Cardiac muscle cell (in vitro differentiated cells and primary cell): ENCODE data around the gene SLC22A5. TPM values are rescaled to one million over a fixed set of nuclear protein-coding genes. Genes with fewer than 3 reads are reported as not detected.

Experiments used
- DNase-seq, 2 donors: peaks; one replicate each; pipeline versions ENCODE4 v3.0.0 to v3.0.0-alpha.2; 2010 to 2017; ENCODE audit warnings: low read depth in 1 of 2, low spot score in 1 of 2
- H3K27ac ChIP-seq: fragments of 200-600 bp; sonication (generic); 2 replicates; pipeline ENCODE4 v1.5.1; 2016
- H3K27me3 ChIP-seq: fragments of 200-600 bp; sonication (generic); 2 replicates; pipeline ENCODE4 v1.6.0; 2016; ENCODE audit warnings: control low read depth
- H3K36me3 ChIP-seq: fragments of 200-600 bp; sonication (generic); 2 replicates; pipeline ENCODE4 v1.5.1; 2016; ENCODE audit warnings: control low read depth
- H3K4me1 ChIP-seq: fragments of 200-600 bp; sonication (generic); 2 replicates; pipeline ENCODE4 v1.8.1; 2017; ENCODE audit warnings: low read depth, mild to moderate bottlenecking, mixed run types
- H3K4me3 ChIP-seq: fragments of 200-600 bp; sonication (generic); 2 replicates; pipeline ENCODE4 v1.5.1; 2016; ENCODE audit warnings: mild to moderate bottlenecking
- H3K9me3 ChIP-seq: fragments of 200-600 bp; sonication (generic); 2 replicates; pipeline ENCODE4 v1.5.1; 2017; ENCODE audit warnings: low read depth, mild to moderate bottlenecking, control low read depth
- polyA plus RNA-seq: library from polyadenylated mRNA; unstranded; fragments of >200 nt; fragmentation: Nextera tagmentation; extraction: Ambion mirVana; gene quantifications from 2 replicates; pipeline ENCODE4 v1.2.1, GENCODE V29; 2016
- total RNA-seq: library from RNA; depleted of rRNA; stranded (reverse); fragments of >200 nt; gene quantifications from 2 replicates; pipeline ENCODE4 v1.2.3, GENCODE V29; 2016
- TF ChIP-seq, protein P1 (sequence below): IDR thresholded peaks from 2 replicates; pipeline ENCODE4 v1.5.1; 2012; ENCODE audit warnings: low read depth, mild to moderate bottlenecking, low read length

The SLC22A5 gene
- total and polyA plus RNA-seq, 2 experiments from 2014 or later = 3.0 to 6.4 TPM

DNA sequence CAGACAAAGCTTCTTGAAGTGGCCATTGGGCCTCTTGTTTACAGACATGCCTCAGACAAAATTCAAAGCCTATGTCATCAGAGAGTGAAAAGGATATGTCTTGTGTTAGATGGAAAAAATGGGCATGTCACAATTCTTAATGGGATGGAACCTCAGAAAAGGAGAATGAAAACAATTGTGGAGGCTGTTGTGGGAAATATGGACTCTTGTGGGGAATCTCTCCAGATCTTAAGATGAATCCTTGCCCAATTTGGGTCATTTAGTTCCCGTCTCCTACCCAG lies 19.5 kb downstream of the SLC22A5 start:
- Histone ChIP-seq H3K36me3 (no peaks in the 10 kb centered on the region), H3K4me1 (peaks cover 29% of the 10 kb centered on the region), H3K4me3 (no peak overlapping the region), H3K27ac (no peak overlapping the region), H3K9me3 (no peaks in the 10 kb centered on the region), H3K27me3 (no peaks in the 10 kb centered on the region)
- TF ChIP-seq, protein P1, sequence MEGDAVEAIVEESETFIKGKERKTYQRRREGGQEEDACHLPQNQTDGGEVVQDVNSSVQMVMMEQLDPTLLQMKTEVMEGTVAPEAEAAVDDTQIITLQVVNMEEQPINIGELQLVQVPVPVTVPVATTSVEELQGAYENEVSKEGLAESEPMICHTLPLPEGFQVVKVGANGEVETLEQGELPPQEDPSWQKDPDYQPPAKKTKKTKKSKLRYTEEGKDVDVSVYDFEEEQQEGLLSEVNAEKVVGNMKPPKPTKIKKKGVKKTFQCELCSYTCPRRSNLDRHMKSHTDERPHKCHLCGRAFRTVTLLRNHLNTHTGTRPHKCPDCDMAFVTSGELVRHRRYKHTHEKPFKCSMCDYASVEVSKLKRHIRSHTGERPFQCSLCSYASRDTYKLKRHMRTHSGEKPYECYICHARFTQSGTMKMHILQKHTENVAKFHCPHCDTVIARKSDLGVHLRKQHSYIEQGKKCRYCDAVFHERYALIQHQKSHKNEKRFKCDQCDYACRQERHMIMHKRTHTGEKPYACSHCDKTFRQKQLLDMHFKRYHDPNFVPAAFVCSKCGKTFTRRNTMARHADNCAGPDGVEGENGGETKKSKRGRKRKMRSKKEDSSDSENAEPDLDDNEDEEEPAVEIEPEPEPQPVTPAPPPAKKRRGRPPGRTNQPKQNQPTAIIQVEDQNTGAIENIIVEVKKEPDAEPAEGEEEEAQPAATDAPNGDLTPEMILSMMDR = no peak
- DNase-seq = no peak

DNA sequence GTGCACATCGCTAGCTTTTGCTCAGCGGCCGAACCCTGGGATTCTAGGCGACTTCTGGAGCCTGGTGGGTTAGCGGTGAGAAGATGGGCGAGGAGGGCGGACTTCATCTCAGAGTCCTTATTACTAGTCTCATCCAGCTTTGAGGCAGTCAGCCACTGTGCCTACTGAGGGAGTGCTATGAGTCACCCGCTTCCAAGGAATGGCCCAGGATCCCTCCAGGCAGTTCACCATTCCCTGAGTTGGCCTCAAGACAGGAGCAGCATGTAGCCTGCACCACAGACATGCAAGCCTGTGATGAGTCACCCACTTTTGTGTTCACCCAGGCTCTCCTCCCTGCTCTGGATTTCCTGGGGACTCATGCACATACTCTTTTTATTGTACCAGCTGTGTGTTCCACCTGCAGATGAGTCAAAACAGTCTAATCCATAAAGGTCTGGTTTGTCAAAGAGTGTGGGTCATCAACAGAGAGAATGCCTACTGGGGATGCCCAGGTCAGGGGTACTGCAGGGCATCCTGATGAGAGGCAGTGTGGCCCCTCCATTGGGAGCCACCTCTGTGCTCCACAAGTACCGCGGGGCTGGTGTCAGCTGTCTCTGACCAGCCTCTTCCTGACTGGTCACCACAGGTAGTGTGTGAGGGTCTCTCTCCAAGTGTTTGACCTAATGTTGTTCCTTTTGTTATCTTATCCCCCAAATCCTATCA lies 20.2 kb downstream of the SLC22A5 start:
- TF ChIP-seq, protein P1 = no peak
- Histone ChIP-seq H3K36me3 (no peaks in the 10 kb centered on the region), H3K4me1 (peaks cover 32% of the 10 kb centered on the region), H3K27me3 (no peaks in the 10 kb centered on the region), H3K9me3 (no peaks in the 10 kb centered on the region), H3K27ac (no peak overlapping the region), H3K4me3 (no peak overlapping the region)
- DNase-seq = peak in 1 of 2 donors; percentile 97

DNA sequence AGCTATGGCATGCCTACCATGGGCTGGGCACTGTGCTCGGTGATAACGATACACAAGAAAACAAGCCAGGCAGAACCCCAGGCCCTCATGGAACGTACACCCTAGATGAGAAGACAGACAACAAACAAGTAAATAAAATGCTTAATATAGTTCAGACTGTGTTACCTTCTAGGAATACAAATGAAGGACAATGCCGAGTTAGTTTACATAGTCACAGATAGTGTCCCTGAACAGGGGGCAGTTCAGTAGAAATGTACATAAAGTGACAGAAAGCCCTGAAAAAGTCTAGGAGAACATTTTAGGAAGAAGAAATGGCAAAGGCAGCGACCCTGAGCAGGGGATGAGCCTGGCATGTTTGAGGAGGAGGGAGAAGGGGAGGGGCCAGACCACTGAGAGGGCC lies 21.7 kb downstream of the SLC22A5 start:
- Histone ChIP-seq H3K36me3 (no peaks in the 10 kb centered on the region), H3K4me1 (peaks cover 33% of the 10 kb centered on the region)
- TF ChIP-seq, protein P1 = no peak

DNA sequence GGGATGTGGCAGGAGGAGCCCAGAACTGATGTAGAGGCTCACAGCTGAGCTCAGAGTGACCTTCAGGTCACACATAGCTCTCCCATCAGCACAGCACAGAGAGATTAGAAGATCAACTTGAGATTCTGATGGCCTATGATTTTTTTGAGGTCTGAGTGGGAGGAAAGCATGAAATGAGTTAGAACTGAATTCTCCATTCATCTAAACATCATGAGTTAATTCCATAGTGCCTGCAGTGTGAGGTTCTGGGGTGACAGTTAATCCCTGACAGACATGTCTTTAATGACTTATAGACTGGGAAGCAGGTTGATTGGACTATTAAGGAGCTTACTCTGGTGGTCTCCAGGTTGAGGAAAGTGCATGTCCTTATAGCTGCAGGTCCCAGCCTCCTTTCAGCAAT lies 22.4 kb downstream of the SLC22A5 start:
- no peaks in the 10 kb centered on the region for H3K36me3 ChIP-seq
- no peak overlapping the region for H3K4me3 ChIP-seq
- no peaks in the 10 kb centered on the region for H3K9me3 ChIP-seq
- DNase-seq = no peak
- H3K27ac ChIP-seq = no peak overlapping the region
- no peaks in the 10 kb centered on the region for H3K27me3 ChIP-seq
- peaks cover 31% of the 10 kb centered on the region for H3K4me1 ChIP-seq
- TF ChIP-seq, protein P1 = no peak

More for the DNA sequence above, 21.7 kb downstream of the SLC22A5 start:
- H3K9me3 ChIP-seq = no peaks in the 10 kb centered on the region
- H3K27ac ChIP-seq = no peak overlapping the region
- H3K4me3 ChIP-seq = no peak overlapping the region
- H3K27me3 ChIP-seq = no peaks in the 10 kb centered on the region
- no peak for DNase-seq

DNA sequence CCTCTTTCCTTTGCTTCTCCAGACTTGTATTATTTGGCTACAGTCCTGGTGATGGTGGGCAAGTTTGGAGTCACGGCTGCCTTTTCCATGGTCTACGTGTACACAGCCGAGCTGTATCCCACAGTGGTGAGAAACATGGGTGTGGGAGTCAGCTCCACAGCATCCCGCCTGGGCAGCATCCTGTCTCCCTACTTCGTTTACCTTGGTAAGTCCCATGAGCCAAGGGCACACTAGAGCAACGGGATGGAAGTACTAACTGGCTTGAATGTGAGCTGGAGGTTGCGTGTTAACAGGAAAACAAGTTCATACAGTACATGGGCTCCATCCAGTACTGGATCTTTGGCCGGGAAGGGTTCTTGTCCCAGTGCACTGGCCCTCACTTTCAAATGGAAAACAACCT lies 22.9 kb downstream of the SLC22A5 start:
- Histone ChIP-seq H3K36me3 (no peaks in the 10 kb centered on the region), H3K9me3 (no peaks in the 10 kb centered on the region), H3K27me3 (no peaks in the 10 kb centered on the region), H3K4me1 (peaks cover 25% of the 10 kb centered on the region), H3K4me3 (no peak overlapping the region), H3K27ac (no peak overlapping the region)
- TF ChIP-seq, protein P1 = no peak
- DNase-seq = no peak
